NCI-H1105 (cell line): Measurements from ENCODE around the gene CEP170B.
"Not testable (repeated sequence)": the region's sequence is repeated elsewhere in the genome, so short reads cannot be mapped to it uniquely, and the experiment has no call there.

ENCODE experiments used
- DNase-seq: peaks from one replicate; lab custom pipeline; 2025; lab: John Stamatoyannopoulos, UW

CEP170B gene

GRCh38 chr14:104891664-104892530 is 26.8 kb downstream of the CEP170B start:
- DNase-seq: no peak

GRCh38 chr14:104892531-104893434 is 27.7 kb downstream of the CEP170B start:
- DNase-seq: no peak

- no peak for DNase-seq
Observed at GRCh38 chr14:104893435-104894207, 28.6 kb downstream of the CEP170B start.

- DNase-seq: no peak
Observed at GRCh38 chr14:104894331-104895206, 29.5 kb downstream of the CEP170B start.

GRCh38 chr14:104895207-104895785 is 30.2 kb downstream of the CEP170B start:
- no peak for DNase-seq

GRCh38 chr14:104895786-104896661 is 31.0 kb downstream of the CEP170B start:
- peak; percentile 95 for DNase-seq

GRCh38 chr14:104897330-104898194 is 32.5 kb downstream of the CEP170B start:
- no peak for DNase-seq

GRCh38 chr14:104898195-104898558 is 33.1 kb downstream of the CEP170B start:
- no peak for DNase-seq

GRCh38 chr14:104898870-104899510 is 33.9 kb downstream of the CEP170B start:
- no peak for DNase-seq

- DNase-seq: no peak
Observed at GRCh38 chr14:104899781-104900180, 34.7 kb downstream of the CEP170B start.

- DNase-seq: no peak
Observed at GRCh38 chr14:104900639-104901512, 35.8 kb downstream of the CEP170B start.

GRCh38 chr14:104903990-104904389 is 38.9 kb downstream of the CEP170B start:
- no peak for DNase-seq

GRCh38 chr14:104904650-104905578 is 39.8 kb downstream of the CEP170B start:
- not testable (repeated sequence) for DNase-seq

- DNase-seq: not testable (repeated sequence)
Observed at GRCh38 chr14:104905579-104905933, 40.5 kb downstream of the CEP170B start.

- no peak for DNase-seq
Observed at GRCh38 chr14:104908303-104908702, 43.2 kb downstream of the CEP170B start.

GRCh38 chr14:104912053-104912452 is 47.0 kb downstream of the CEP170B start:
- DNase-seq: no peak
